ENCODE data around the gene MLIP.

- TF ChIP-seq BHLHE40 (IDR thresholded peaks at IDR 0.05; ENCODE audit: borderline replicate concordance) = no peak
- TF ChIP-seq ELF4 (IDR thresholded peaks at IDR 0.05) = no peak
- no peak for TF ChIP-seq FOXK2 (IDR thresholded peaks at IDR 0.05)
- no peak for TF ChIP-seq TARDBP (IDR thresholded peaks at IDR 0.05)
- TF ChIP-seq L3MBTL2 (conservative IDR thresholded peaks at IDR 0.05) = no peak
- TF ChIP-seq ARNT (IDR thresholded peaks at IDR 0.05) = no peak
Measured at GRCh38 chr6:54288474-54288873, 177.2 kb downstream of the MLIP start.
